Measurements from ENCODE around the gene MPO. TPM values are rescaled to one million over a fixed set of nuclear protein-coding genes. Genes with fewer than 3 reads are reported as not detected.

The MPO gene
- total and polyA plus RNA-seq, 4 donors = 0.14 to 221 (median 0.52) TPM

GRCh38 chr17:58248955-58249269, 31.8 kb downstream of the MPO start:
- peaks cover 0 to 19% (median 10%) of the 10 kb centered on the region in 4 donors for H3K4me1 ChIP-seq (ENCODE audit: control insufficient read depth in 4 of 4, insufficient read depth in 4 of 4, low read length in 3 of 4)
- 24% methylated on average over 10 of the region's 10 CpGs for WGBS
- no peaks in the 10 kb centered on the region for H3K36me3 ChIP-seq (ENCODE audit: control insufficient read depth in 4 of 4, insufficient read depth in 3 of 4, low read depth in 1 of 4, low read length in 3 of 4)
- H3K27ac ChIP-seq (ENCODE audit: low read depth in 1 of 2, low read length in 2 of 2) = no peak overlapping the region
- H3K9me3 ChIP-seq (ENCODE audit: control insufficient read depth in 4 of 4, low read length in 3 of 4) = no peaks in the 10 kb centered on the region
- H3K9ac ChIP-seq (ENCODE audit: low read depth in 1 of 2, low read length in 2 of 2) = no peak overlapping the region
- H3K27me3 ChIP-seq (ENCODE audit: control insufficient read depth in 4 of 4, insufficient read depth in 4 of 4, low read length in 3 of 4) = peaks cover 0 to 4% (median 0%) of the 10 kb centered on the region in 4 donors
- no peak for DNase-seq (ENCODE audit: low spot score)
- TF ChIP-seq ZBTB33 (IDR thresholded peaks at IDR 0.05) (no peak), RAD21 (IDR thresholded peaks at IDR 0.05) (no peak)
- no peak overlapping the region for H3K4me3 ChIP-seq (ENCODE audit: low read depth in 1 of 3, low read length in 3 of 3)

- peaks cover 0 to 19% (median 10%) of the 10 kb centered on the region in 4 donors for H3K4me1 ChIP-seq (ENCODE audit: control insufficient read depth in 4 of 4, insufficient read depth in 4 of 4, low read length in 3 of 4)
- peaks cover 0 to 4% (median 0%) of the 10 kb centered on the region in 4 donors for H3K27me3 ChIP-seq (ENCODE audit: control insufficient read depth in 4 of 4, insufficient read depth in 4 of 4, low read length in 3 of 4)
- TF ChIP-seq FOXA1 (IDR thresholded peaks at IDR 0.05) (no peak), EGR1 (IDR thresholded peaks at IDR 0.05; ENCODE audit: low read depth in 2 of 2) (no peak), HNF4A (conservative IDR thresholded peaks at IDR 0.05) (no peak), CTCF (IDR thresholded peaks at IDR 0.05; ENCODE audit: low read depth, low read length, missing input control) (no peak), ZBTB33 (IDR thresholded peaks at IDR 0.05) (no peak), TAF1 (conservative IDR thresholded peaks at IDR 0.05) (no peak), RAD21 (IDR thresholded peaks at IDR 0.05) (no peak), YY1 (IDR thresholded peaks at IDR 0.05) (no peak), ATF3 (IDR thresholded peaks at IDR 0.05) (no peak), HNF4G (IDR thresholded peaks at IDR 0.05) (no peak), RXRA (IDR thresholded peaks at IDR 0.05) (no peak), GABPA (IDR thresholded peaks at IDR 0.05 in 1 of 2, conservative IDR thresholded peaks at IDR 0.05 in 1 of 2) (no peak), JUND (IDR thresholded peaks at IDR 0.05) (no peak), SP1 (IDR thresholded peaks at IDR 0.05) (no peak), MAX (IDR thresholded peaks at IDR 0.05) (no peak), NR2F2 (IDR thresholded peaks at IDR 0.05) (no peak), FOXA2 (IDR thresholded peaks at IDR 0.05) (no peak)
- H3K4me3 ChIP-seq (ENCODE audit: low read depth in 1 of 3, low read length in 3 of 3) = no peak overlapping the region
- H3K9me3 ChIP-seq (ENCODE audit: control insufficient read depth in 4 of 4, low read length in 3 of 4) = no peaks in the 10 kb centered on the region
- WGBS = 83% methylated on average over 10 of the region's 10 CpGs
- no peak overlapping the region for H3K27ac ChIP-seq (ENCODE audit: low read depth in 1 of 2, low read length in 2 of 2)
- no peaks in the 10 kb centered on the region for H3K36me3 ChIP-seq (ENCODE audit: control insufficient read depth in 4 of 4, insufficient read depth in 3 of 4, low read depth in 1 of 4, low read length in 3 of 4)
- no peak overlapping the region for H3K9ac ChIP-seq (ENCODE audit: low read depth in 1 of 2, low read length in 2 of 2)
- DNase-seq (ENCODE audit: low spot score) = no peak
Observed at GRCh38 chr17:58247511-58248363, 33.0 kb downstream of the MPO start.

Data from liver (tissue), 9 donors.